Inflammatory macrophage treated with lipopolysaccharide for 4 hours (primary cell): ENCODE data around the gene SETD2.
A peak's percentile ranks its signal among the peaks of the same experiment; 100 is the strongest.
"Not testable (repeated sequence)": the region's sequence is repeated elsewhere in the genome, so short reads cannot be mapped to it uniquely, and the experiment has no call there.

Experiments
- DNase-seq: peaks from one replicate; pipeline ENCODE4 v3.0.0-alpha.2; 2020

Gene SETD2

GRCh38 chr3:47151836-47152235 lies 12.1 kb downstream of the SETD2 start:
- no peak for DNase-seq

- DNase-seq: no peak
Observed at GRCh38 chr3:47149339-47149933, 14.5 kb downstream of the SETD2 start.

- DNase-seq: no peak
Observed at GRCh38 chr3:47145272-47145671, 18.6 kb downstream of the SETD2 start.

GRCh38 chr3:47143068-47143467 lies 20.8 kb downstream of the SETD2 start:
- DNase-seq: no peak

- not testable (repeated sequence) for DNase-seq
Observed at GRCh38 chr3:47142536-47142935, 21.4 kb downstream of the SETD2 start.

- DNase-seq: not testable (repeated sequence)
Observed at GRCh38 chr3:47140973-47141461, 22.9 kb downstream of the SETD2 start.

- DNase-seq: not testable (repeated sequence)
Observed at GRCh38 chr3:47140553-47140952, 23.4 kb downstream of the SETD2 start.

GRCh38 chr3:47134311-47134710 lies 29.6 kb downstream of the SETD2 start:
- no peak for DNase-seq

- no peak for DNase-seq
Observed at GRCh38 chr3:47133641-47134040, 30.3 kb downstream of the SETD2 start.

GRCh38 chr3:47130557-47130956 lies 33.4 kb downstream of the SETD2 start:
- no peak for DNase-seq

GRCh38 chr3:47128137-47128536 lies 35.8 kb downstream of the SETD2 start:
- peak; percentile 62 for DNase-seq

GRCh38 chr3:47123857-47124256 lies 40.1 kb downstream of the SETD2 start:
- DNase-seq: no peak

GRCh38 chr3:47121409-47121808 lies 42.5 kb downstream of the SETD2 start:
- peak; percentile 1 for DNase-seq

GRCh38 chr3:47120138-47120537 lies 43.8 kb downstream of the SETD2 start:
- DNase-seq: no peak

GRCh38 chr3:47119387-47119786 lies 44.5 kb downstream of the SETD2 start:
- peak; percentile 56 for DNase-seq

GRCh38 chr3:47117807-47118364 lies 46.0 kb downstream of the SETD2 start:
- no peak for DNase-seq

- not testable (repeated sequence) for DNase-seq
Observed at GRCh38 chr3:47115524-47115923, 48.4 kb downstream of the SETD2 start.

- DNase-seq: peak; percentile 4
Observed at GRCh38 chr3:47113669-47114365, 50.1 kb downstream of the SETD2 start.

GRCh38 chr3:47112997-47113396 lies 50.9 kb downstream of the SETD2 start:
- no peak for DNase-seq

- DNase-seq: no peak
Observed at GRCh38 chr3:47109393-47109792, 54.5 kb downstream of the SETD2 start.

- DNase-seq: no peak
Observed at GRCh38 chr3:47108546-47108945, 55.4 kb downstream of the SETD2 start.

GRCh38 chr3:47104259-47104658 lies 59.7 kb downstream of the SETD2 start:
- no peak for DNase-seq

- DNase-seq: no peak
Observed at GRCh38 chr3:47103619-47104018, 60.3 kb downstream of the SETD2 start.

GRCh38 chr3:47102081-47102600 lies 61.8 kb downstream of the SETD2 start:
- DNase-seq: no peak
